Measurements from ENCODE around the gene GPC6.

DNA sequence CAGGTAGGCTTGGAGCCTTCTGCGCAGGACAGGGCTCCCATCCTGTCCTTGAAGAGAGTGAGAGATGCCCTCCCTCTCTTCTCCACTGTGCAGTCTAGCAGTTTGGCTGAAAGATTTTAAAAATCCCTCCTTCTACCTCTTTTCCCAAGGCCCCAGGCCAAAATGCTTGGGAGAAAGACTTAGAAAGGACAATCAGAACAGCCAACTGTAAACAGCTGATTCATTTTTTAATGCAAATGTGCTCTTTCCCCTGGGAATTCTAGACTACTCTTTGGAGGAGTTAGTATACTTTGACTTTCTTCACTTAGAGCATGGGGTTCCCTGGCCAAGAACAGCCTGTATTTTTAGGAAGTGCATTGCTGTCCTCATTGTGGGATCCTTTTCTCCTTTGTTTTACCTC lies 398.9 kb downstream of the GPC6 start:
- TF ChIP-seq, protein P1, sequence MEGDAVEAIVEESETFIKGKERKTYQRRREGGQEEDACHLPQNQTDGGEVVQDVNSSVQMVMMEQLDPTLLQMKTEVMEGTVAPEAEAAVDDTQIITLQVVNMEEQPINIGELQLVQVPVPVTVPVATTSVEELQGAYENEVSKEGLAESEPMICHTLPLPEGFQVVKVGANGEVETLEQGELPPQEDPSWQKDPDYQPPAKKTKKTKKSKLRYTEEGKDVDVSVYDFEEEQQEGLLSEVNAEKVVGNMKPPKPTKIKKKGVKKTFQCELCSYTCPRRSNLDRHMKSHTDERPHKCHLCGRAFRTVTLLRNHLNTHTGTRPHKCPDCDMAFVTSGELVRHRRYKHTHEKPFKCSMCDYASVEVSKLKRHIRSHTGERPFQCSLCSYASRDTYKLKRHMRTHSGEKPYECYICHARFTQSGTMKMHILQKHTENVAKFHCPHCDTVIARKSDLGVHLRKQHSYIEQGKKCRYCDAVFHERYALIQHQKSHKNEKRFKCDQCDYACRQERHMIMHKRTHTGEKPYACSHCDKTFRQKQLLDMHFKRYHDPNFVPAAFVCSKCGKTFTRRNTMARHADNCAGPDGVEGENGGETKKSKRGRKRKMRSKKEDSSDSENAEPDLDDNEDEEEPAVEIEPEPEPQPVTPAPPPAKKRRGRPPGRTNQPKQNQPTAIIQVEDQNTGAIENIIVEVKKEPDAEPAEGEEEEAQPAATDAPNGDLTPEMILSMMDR (IDR thresholded peaks at IDR 0.05): no peak
- TF ChIP-seq, protein P2, sequence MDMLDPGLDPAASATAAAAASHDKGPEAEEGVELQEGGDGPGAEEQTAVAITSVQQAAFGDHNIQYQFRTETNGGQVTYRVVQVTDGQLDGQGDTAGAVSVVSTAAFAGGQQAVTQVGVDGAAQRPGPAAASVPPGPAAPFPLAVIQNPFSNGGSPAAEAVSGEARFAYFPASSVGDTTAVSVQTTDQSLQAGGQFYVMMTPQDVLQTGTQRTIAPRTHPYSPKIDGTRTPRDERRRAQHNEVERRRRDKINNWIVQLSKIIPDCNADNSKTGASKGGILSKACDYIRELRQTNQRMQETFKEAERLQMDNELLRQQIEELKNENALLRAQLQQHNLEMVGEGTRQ (IDR thresholded peaks at IDR 0.05; ENCODE audit: borderline replicate concordance, low read depth, low read length): no peak
- TF ChIP-seq FOXJ3 (CRISPR knock-in tag; IDR thresholded peaks at IDR 0.05) (no peak), GABPA (IDR thresholded peaks at IDR 0.05; ENCODE audit: low read depth) (no peak), POLR2AphosphoS5 (IDR thresholded peaks at IDR 0.05; ENCODE audit: low read depth, low read length) (no peak), TAF1 (IDR thresholded peaks at IDR 0.05; ENCODE audit: borderline replicate concordance, low read depth, low read length) (no peak), TEAD4 (IDR thresholded peaks at IDR 0.05; ENCODE audit: borderline replicate concordance, insufficient read depth) (no peak)
- TF ChIP-seq, protein P3, sequence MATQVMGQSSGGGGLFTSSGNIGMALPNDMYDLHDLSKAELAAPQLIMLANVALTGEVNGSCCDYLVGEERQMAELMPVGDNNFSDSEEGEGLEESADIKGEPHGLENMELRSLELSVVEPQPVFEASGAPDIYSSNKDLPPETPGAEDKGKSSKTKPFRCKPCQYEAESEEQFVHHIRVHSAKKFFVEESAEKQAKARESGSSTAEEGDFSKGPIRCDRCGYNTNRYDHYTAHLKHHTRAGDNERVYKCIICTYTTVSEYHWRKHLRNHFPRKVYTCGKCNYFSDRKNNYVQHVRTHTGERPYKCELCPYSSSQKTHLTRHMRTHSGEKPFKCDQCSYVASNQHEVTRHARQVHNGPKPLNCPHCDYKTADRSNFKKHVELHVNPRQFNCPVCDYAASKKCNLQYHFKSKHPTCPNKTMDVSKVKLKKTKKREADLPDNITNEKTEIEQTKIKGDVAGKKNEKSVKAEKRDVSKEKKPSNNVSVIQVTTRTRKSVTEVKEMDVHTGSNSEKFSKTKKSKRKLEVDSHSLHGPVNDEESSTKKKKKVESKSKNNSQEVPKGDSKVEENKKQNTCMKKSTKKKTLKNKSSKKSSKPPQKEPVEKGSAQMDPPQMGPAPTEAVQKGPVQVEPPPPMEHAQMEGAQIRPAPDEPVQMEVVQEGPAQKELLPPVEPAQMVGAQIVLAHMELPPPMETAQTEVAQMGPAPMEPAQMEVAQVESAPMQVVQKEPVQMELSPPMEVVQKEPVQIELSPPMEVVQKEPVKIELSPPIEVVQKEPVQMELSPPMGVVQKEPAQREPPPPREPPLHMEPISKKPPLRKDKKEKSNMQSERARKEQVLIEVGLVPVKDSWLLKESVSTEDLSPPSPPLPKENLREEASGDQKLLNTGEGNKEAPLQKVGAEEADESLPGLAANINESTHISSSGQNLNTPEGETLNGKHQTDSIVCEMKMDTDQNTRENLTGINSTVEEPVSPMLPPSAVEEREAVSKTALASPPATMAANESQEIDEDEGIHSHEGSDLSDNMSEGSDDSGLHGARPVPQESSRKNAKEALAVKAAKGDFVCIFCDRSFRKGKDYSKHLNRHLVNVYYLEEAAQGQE (IDR thresholded peaks at IDR 0.05; ENCODE audit: low read depth, low read length): no peak
